Activated CD4-positive, alpha-beta T cell treated with anti-CD3 and anti-CD28 coated beads, Interleukin-2, amount 50 U/mL, for 4 hours (primary cell): ENCODE results near the gene JADE1.

Experiments used
- DNase-seq, 2 experiments: peaks; one replicate each; pipeline ENCODE4 v3.0.0-alpha.2; 2020

The JADE1 gene

GRCh38 chr4:128879283-128879682 lies 69.8 kb downstream of the JADE1 start:
- DNase-seq, result no peak

GRCh38 chr4:128879971-128880370 lies 70.5 kb downstream of the JADE1 start:
- DNase-seq, result no peak

- DNase-seq, result no peak
Observed at GRCh38 chr4:128880662-128881061, 71.2 kb downstream of the JADE1 start.

DNA sequence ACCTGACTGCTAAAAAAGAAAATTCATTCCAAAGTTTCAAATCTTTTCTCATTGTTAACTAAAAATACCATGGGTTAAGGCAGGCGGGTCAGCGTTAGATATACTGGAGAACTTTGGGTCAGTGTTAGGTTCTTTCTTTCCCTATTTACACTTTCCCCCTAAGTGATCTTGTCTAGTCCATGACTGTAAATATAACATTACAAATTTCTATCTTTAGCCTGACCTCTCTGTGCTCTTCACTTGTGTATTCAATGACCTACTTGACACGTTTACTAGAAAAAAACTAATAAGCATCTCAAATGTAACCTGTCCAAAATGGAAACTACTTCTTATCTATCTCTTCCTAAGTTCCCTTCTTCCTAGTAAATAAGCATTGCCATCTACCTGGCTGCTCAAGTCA lies 95.3 kb downstream of the JADE1 start:
- no peak for DNase-seq

DNA sequence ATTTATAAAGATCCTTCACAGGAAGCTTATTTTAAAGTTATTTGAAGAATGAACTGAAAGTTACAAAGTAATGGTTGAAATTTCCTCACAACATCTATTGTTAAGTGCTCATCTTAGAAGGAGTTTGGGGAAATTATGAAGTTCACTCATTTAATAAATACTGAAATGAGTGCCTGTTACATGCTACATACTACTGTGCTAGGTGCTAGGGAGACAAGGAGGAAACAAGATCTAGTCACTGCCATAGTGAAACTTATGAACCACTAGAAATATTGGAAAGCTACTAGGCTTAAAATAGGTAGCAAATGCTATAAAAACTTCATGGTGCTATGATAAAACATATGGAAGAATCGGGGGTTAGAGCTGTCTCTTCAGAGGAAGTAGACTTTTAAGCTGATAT lies 97.1 kb downstream of the JADE1 start:
- DNase-seq, result no peak

DNA sequence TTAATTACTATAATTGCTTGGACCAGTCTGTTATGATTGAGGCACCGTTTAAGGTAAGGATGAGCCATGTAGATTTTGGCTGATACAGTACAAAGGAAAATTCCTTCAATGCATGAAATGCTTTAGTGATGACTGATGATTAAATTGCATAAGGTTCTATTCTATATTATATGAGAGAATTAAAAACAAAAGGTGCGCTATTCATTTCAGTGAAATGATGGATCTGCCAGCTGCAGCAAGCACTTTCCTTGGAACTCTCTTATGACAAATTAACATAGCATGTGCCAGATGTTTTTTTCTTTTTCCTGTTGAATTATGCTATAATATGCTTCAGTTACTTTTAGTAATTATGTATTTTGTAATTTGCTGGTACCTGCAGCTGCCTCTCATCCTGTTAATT lies 98.5 kb downstream of the JADE1 start:
- DNase-seq, result no peak

GRCh38 chr4:128908735-128909134 lies 99.2 kb downstream of the JADE1 start:
- no peak for DNase-seq

DNA sequence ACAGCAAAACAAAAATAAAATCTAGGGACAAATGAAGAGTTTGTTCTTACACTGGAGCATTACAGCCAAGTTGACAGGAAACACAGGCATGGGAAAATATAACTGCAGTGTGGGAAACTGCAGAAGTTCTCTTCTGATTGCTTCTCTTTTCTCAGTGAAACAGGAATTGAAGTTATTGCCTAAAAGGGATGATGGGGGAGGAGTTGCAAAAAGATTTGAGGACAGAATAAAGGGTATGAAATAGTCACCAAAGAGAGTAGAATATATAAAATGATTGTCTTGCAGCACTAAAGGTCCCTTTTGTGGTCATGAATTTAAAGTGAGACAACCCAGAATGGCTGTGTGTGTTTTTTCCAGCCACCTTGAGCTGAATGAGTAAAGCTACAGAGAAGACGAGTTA lies 103.7 kb downstream of the JADE1 start:
- no peak for DNase-seq

DNA sequence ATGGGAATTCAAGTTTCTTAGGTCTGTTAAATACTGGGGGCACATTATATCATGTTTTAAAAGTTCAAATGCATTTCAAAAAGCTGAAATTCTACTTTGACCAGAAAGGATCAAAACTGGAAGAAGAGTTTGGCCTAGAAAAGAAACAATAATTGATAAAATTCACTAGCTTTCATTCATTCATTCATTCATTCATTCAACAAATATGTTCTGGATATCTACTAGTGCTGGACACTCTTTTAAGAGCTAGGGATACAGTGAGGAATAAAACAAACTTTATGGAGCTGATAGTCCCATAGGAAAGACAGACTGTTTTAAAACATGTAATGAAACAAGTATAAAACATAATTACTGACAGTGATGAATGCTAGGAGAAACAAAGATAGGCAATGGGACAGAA lies 106.0 kb downstream of the JADE1 start:
- DNase-seq, result no peak

GRCh38 chr4:128916832-128917231 lies 107.3 kb downstream of the JADE1 start:
- DNase-seq, result no peak

GRCh38 chr4:128917781-128918180 lies 108.3 kb downstream of the JADE1 start:
- no peak for DNase-seq

DNA sequence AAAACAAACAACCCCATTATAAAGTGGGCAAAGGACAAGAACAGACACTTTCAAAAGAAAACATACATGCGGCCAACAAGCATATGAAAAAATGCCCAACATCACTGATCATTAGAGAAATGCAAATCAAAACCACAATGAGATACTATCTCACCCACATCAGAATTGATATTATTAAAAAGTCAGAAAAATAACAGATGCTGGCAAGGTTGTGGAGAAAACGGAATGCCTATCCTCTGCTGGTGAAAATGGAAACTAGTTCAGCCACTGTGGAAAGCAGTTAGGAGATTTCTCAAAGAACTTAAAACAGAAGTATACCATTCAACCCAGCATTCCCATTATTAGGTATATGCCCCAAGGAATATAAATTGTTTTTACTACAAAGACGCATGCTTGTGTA lies 112.5 kb downstream of the JADE1 start:
- no peak for DNase-seq
